Measurements from ENCODE around the gene KSR2.
"Not testable (repeated sequence)": the region's sequence is repeated elsewhere in the genome, so short reads cannot be mapped to it uniquely, and the experiment has no call there.

KSR2 gene

GRCh38 chr12:117968826-117969659, at the start of gene KSR2:
Gene KSR2 (minus strand): TSS chr12:117968990. CDS start chr12:117968255, 735 bp downstream.
- peak within 1 kb of the TSS; percentile 73 for H3K4me3 Mint-ChIP-seq
- peaks cover 57% of the 10 kb centered on the region for H3K27me3 Mint-ChIP-seq (ENCODE audit: low read depth)
- no peaks in the 10 kb centered on the region for H3K36me3 Mint-ChIP-seq (ENCODE audit: low read depth)
- peaks cover 3% of the 10 kb centered on the region for H3K4me1 Mint-ChIP-seq (ENCODE audit: low read depth)
- peaks cover 13% of the 10 kb centered on the region for H3K9me3 Mint-ChIP-seq
- no peak within 1 kb of the TSS for H3K27ac Mint-ChIP-seq

- Mint-ChIP-seq H3K36me3 (ENCODE audit: low read depth) (peaks cover 23% of the 10 kb centered on the region), H3K27ac (peak overlapping the region; percentile 60), H3K9me3 (peaks cover 8% of the 10 kb centered on the region), H3K4me3 (peak overlapping the region; percentile 94), H3K27me3 (ENCODE audit: low read depth) (peaks cover 10% of the 10 kb centered on the region), H3K4me1 (ENCODE audit: low read depth) (peaks cover 20% of the 10 kb centered on the region)
These were observed 49.1 kb upstream of the KSR2 start for GRCh38 chr12:118017926-118018325.

GRCh38 chr12:118016424-118017264, 47.9 kb upstream of the KSR2 start, which contains the start of gene RFC5:
Gene RFC5 (plus strand): TSS chr12:118016703. CDS start chr12:118016828, 125 bp downstream.
- H3K9me3 Mint-ChIP-seq: peaks cover 8% of the 10 kb centered on the region
- peak within 1 kb of the TSS; percentile 94 for H3K4me3 Mint-ChIP-seq
- peaks cover 14% of the 10 kb centered on the region for H3K36me3 Mint-ChIP-seq (ENCODE audit: low read depth)
- H3K4me1 Mint-ChIP-seq (ENCODE audit: low read depth): peaks cover 20% of the 10 kb centered on the region
- H3K27me3 Mint-ChIP-seq (ENCODE audit: low read depth): peaks cover 10% of the 10 kb centered on the region
- peak within 1 kb of the TSS; percentile 87 for H3K27ac Mint-ChIP-seq

DNA sequence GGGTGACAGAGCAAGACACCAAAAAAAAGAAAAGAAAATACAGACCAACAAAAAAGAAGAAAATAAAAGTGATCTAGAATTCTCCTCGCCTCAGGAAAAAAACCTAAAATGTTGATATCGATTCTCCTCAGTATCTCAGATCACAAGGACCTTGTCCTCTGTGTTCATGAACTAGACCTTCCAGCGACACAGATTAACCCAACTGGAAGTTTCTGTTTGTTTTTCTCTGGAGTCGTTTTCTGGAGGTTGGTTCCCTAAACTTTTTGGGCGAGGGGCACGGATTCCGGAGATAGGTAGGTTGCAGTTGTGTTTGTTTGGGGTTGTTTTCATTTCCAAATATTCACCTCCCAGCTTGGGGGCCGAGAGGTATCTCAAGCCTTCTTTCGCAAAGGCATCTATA, 47.2 kb upstream of the KSR2 start:
- Mint-ChIP-seq H3K9me3 (peaks cover 8% of the 10 kb centered on the region), H3K27me3 (ENCODE audit: low read depth) (peaks cover 10% of the 10 kb centered on the region), H3K4me3 (peak overlapping the region; percentile 94), H3K36me3 (ENCODE audit: low read depth) (peaks cover 10% of the 10 kb centered on the region), H3K27ac (no peak overlapping the region), H3K4me1 (ENCODE audit: low read depth) (peaks cover 20% of the 10 kb centered on the region)

- Mint-ChIP-seq H3K27ac (no peak overlapping the region), H3K4me1 (ENCODE audit: low read depth) (peaks cover 20% of the 10 kb centered on the region)
These were observed 46.5 kb upstream of the KSR2 start for GRCh38 chr12:118015306-118015705.

DNA sequence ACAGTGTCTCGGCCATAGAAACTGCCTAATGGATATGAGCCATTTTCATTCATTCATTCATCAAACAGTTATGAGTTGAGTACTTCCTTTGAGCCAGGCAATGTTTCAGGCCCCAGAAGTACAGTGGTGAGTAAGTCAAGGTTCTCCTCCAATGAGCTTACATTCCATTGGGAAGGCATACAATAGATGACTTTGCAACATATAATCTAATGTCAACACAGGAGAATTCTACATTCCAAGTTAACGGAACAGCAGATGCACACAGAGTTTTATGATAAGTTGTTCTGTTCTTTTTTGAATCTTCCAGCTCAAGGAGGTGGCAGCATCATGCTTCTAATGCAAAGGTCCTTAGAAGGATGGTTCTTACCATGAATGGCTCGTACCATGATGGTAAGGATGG, 44.5 kb upstream of the KSR2 start:
- H3K27ac Mint-ChIP-seq: no peak overlapping the region
- peaks cover 10% of the 10 kb centered on the region for H3K27me3 Mint-ChIP-seq (ENCODE audit: low read depth)
- no peaks in the 10 kb centered on the region for H3K36me3 Mint-ChIP-seq (ENCODE audit: low read depth)
- H3K4me3 Mint-ChIP-seq: no peak overlapping the region
- H3K9me3 Mint-ChIP-seq: peaks cover 8% of the 10 kb centered on the region
- H3K4me1 Mint-ChIP-seq (ENCODE audit: low read depth): peaks cover 16% of the 10 kb centered on the region

More at GRCh38 chr12:118015306-118015705, 46.5 kb upstream of the KSR2 start:
- peaks cover 10% of the 10 kb centered on the region for H3K27me3 Mint-ChIP-seq (ENCODE audit: low read depth)
- H3K36me3 Mint-ChIP-seq (ENCODE audit: low read depth): peaks cover 5% of the 10 kb centered on the region
- peaks cover 8% of the 10 kb centered on the region for H3K9me3 Mint-ChIP-seq
- no peak overlapping the region for H3K4me3 Mint-ChIP-seq

DNA sequence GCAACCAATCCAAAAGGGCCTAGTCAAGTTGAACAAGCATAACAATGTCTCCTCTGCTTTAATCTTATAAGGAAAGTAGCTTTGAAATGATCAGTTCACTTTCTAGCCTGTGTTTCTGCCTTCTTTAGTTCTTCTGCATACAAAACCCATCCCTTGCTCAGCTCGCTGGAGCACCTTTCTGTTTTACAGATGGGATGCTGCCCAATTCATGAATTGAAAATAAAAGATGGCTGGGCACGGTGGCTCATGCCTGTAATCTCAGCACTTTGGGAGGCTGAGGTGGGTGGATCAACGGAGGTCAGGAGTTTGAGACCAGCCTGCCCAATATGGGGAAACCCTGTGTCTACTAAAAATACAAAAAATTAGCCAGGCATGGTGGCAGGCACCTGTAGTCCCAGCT, 43.2 kb upstream of the KSR2 start:
- Mint-ChIP-seq H3K36me3 (ENCODE audit: low read depth) (no peaks in the 10 kb centered on the region), H3K27ac (no peak overlapping the region), H3K27me3 (ENCODE audit: low read depth) (peaks cover 10% of the 10 kb centered on the region), H3K4me1 (ENCODE audit: low read depth) (peaks cover 6% of the 10 kb centered on the region), H3K9me3 (peaks cover 8% of the 10 kb centered on the region), H3K4me3 (no peak overlapping the region)

GRCh38 chr12:118011377-118011776, 42.6 kb upstream of the KSR2 start:
- H3K9me3 Mint-ChIP-seq: peaks cover 8% of the 10 kb centered on the region
- no peak overlapping the region for H3K4me3 Mint-ChIP-seq
- H3K4me1 Mint-ChIP-seq (ENCODE audit: low read depth): peaks cover 4% of the 10 kb centered on the region
- no peaks in the 10 kb centered on the region for H3K36me3 Mint-ChIP-seq (ENCODE audit: low read depth)
- no peak overlapping the region for H3K27ac Mint-ChIP-seq
- peaks cover 10% of the 10 kb centered on the region for H3K27me3 Mint-ChIP-seq (ENCODE audit: low read depth)

DNA sequence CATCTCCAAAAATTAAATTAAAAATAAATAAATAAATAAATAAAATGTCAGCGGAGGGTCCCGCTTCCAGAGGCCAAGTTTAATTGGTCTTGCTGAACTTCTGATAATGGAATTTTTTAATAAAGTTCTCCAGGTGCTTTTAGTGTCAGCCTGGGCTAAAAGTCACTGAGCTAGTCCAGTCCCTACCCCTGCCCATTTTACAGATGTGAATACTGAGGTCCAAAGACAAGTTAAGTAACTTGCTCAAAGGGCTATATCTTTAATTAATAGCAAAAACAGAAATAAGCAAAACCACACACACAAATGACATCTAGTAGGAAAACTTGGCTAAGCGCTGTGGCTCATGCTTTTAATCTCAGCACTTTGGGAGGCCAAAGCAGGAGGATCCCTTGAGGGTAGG, 42.1 kb upstream of the KSR2 start:
- Mint-ChIP-seq H3K27me3 (ENCODE audit: low read depth) (peaks cover 10% of the 10 kb centered on the region), H3K4me1 (ENCODE audit: low read depth) (peaks cover under 1% of the 10 kb centered on the region), H3K36me3 (ENCODE audit: low read depth) (no peaks in the 10 kb centered on the region), H3K4me3 (no peak overlapping the region), H3K9me3 (peaks cover 8% of the 10 kb centered on the region), H3K27ac (no peak overlapping the region)

DNA sequence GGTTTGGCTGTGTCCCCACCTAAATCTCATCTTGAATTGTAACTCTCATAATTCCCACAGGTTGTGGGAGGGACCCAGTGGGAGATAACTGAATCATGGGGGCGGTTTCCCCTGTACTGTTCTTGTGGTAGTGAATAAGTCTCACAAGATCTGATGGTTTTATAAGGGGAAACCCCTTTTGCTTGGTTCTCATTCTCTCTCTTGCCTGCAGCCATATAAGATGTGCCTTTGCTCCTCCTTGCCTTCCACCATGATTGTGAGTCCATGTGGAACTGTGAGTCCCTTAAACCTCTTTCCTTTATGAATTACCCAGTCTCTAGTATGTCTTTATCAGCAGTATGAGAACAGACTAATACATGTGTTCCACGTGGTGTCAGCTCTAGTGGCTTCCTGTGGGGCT, 31.0 kb upstream of the KSR2 start:
- H3K9me3 Mint-ChIP-seq; H3K4me3 Mint-ChIP-seq; H3K27ac Mint-ChIP-seq; H3K4me1 Mint-ChIP-seq (ENCODE audit: low read depth); H3K27me3 Mint-ChIP-seq (ENCODE audit: low read depth); H3K36me3 Mint-ChIP-seq (ENCODE audit: low read depth): not testable (repeated sequence)

GRCh38 chr12:117998719-117999118, 29.9 kb upstream of the KSR2 start:
- no peaks in the 10 kb centered on the region for H3K36me3 Mint-ChIP-seq (ENCODE audit: low read depth)
- H3K27ac Mint-ChIP-seq: no peak overlapping the region
- no peaks in the 10 kb centered on the region for H3K27me3 Mint-ChIP-seq (ENCODE audit: low read depth)
- H3K4me3 Mint-ChIP-seq: no peak overlapping the region
- H3K4me1 Mint-ChIP-seq (ENCODE audit: low read depth): no peaks in the 10 kb centered on the region
- H3K9me3 Mint-ChIP-seq: peaks cover 7% of the 10 kb centered on the region

- H3K27me3 Mint-ChIP-seq (ENCODE audit: low read depth): peaks cover 3% of the 10 kb centered on the region
- H3K4me3 Mint-ChIP-seq: no peak overlapping the region
- H3K36me3 Mint-ChIP-seq (ENCODE audit: low read depth): no peaks in the 10 kb centered on the region
- no peak overlapping the region for H3K27ac Mint-ChIP-seq
- no peaks in the 10 kb centered on the region for H3K4me1 Mint-ChIP-seq (ENCODE audit: low read depth)
- peaks cover 2% of the 10 kb centered on the region for H3K9me3 Mint-ChIP-seq
These were observed 26.0 kb upstream of the KSR2 start for GRCh38 chr12:117994551-117995438.

DNA sequence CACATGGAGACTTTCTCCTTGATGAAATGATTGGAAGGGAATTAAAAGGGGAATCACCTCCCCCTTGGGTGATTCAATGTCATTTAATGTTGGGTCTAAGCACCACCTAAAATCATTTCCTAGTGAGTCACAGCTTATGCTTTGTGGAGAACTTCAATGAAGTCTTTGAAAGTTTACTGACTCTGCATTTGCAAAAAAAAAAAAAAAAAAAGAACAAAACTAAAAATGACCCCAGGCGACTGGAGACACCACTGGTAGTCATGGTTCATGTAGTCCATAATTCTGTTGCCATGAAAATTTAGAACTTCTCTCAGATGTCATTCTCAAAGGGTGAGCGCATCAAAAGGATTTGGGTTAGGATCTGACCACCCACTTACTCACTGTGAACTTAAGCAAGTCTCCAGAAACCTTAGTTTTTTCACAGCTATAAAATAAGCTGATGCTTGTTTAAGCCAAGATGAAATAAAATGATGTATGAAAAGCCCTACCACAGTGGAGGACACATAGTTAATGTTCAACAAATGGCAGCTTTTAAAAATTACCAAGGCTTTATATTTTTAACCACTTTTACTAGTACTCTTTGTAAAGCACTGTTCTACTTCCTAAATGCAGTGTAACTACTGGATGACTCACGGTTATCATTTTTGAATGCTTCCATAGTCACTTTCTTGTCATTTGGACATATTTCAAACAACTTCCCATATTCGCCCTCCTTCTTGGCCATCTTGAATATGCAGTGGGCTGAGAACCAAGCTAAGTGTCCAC, 18.1 kb upstream of the KSR2 start:
- no peaks in the 10 kb centered on the region for H3K4me1 Mint-ChIP-seq (ENCODE audit: low read depth)
- no peak overlapping the region for H3K4me3 Mint-ChIP-seq
- no peak overlapping the region for H3K27ac Mint-ChIP-seq
- peaks cover 5% of the 10 kb centered on the region for H3K9me3 Mint-ChIP-seq
- peaks cover 3% of the 10 kb centered on the region for H3K27me3 Mint-ChIP-seq (ENCODE audit: low read depth)
- H3K36me3 Mint-ChIP-seq (ENCODE audit: low read depth): peaks cover 3% of the 10 kb centered on the region
